H9 (cell line): ENCODE results near the gene CERCAM. TPM values are rescaled to one million over a fixed set of nuclear protein-coding genes. Genes with fewer than 3 reads are reported as not detected.

ENCODE experiments used
- DNase-seq: peaks from one replicate; pipeline ENCODE4 v3.0.0-alpha.2; 2017
- H2AFZ ChIP-seq: one replicate; pipeline ENCODE4 v1.6.1; 2013; ENCODE audit warnings: mild to moderate bottlenecking, low read length, control low read depth, moderate library complexity
- H2AK5ac ChIP-seq: 2 replicates; pipeline ENCODE4 v1.6.1; 2013; ENCODE audit warnings: low read length, control low read depth, mixed read lengths; ENCODE audit not compliant: insufficient read length
- H2BK120ac ChIP-seq: one replicate; pipeline ENCODE4 v1.6.1; 2013; ENCODE audit warnings: low read depth, mild to moderate bottlenecking, low read length, control low read depth, inconsistent platforms; ENCODE audit not compliant: poor library complexity, severe bottlenecking
- H2BK12ac ChIP-seq: 2 replicates; pipeline ENCODE4 v1.6.1; 2013; ENCODE audit warnings: low read length, control low read depth, mixed read lengths, low read depth; ENCODE audit not compliant: insufficient read length
- H2BK15ac ChIP-seq: 2 replicates; pipeline ENCODE4 v1.6.1; 2013; ENCODE audit warnings: low read depth, low read length, control low read depth
- H2BK20ac ChIP-seq: one replicate; pipeline ENCODE4 v1.6.1; 2013; ENCODE audit warnings: low read depth, mild to moderate bottlenecking, low read length, control low read depth, inconsistent platforms; ENCODE audit not compliant: poor library complexity, severe bottlenecking
- H2BK5ac ChIP-seq: 2 replicates; pipeline ENCODE4 v1.6.1; 2013; ENCODE audit warnings: low read length, control low read depth, mixed read lengths; ENCODE audit not compliant: insufficient read length
- H3K14ac ChIP-seq: 2 replicates; pipeline ENCODE4 v1.6.1; 2013; ENCODE audit warnings: low read length, control low read depth; ENCODE audit not compliant: insufficient read depth
- H3K18ac ChIP-seq: 2 replicates; pipeline ENCODE4 v1.6.1; 2013; ENCODE audit warnings: low read depth, mild to moderate bottlenecking, mixed read lengths, low read length, control low read depth; ENCODE audit not compliant: insufficient read length
- H3K23ac ChIP-seq: 2 replicates; pipeline ENCODE4 v1.6.1; 2013; ENCODE audit warnings: low read length, control low read depth, mixed read lengths, low read depth; ENCODE audit not compliant: insufficient read length
- H3K23me2 ChIP-seq: 2 replicates; pipeline ENCODE4 v1.6.1; 2013; ENCODE audit warnings: low read depth, mild to moderate bottlenecking, mixed read lengths, low read length, control low read depth; ENCODE audit not compliant: insufficient read length, poor library complexity, severe bottlenecking
- H3K27ac ChIP-seq: 2 replicates; pipeline ENCODE4 v1.5.1; 2013; ENCODE audit warnings: low read length, control low read depth, mixed read lengths, low read depth; ENCODE audit not compliant: insufficient read length
- H3K27me3 ChIP-seq: 2 replicates; pipeline ENCODE4 v1.6.1; 2013; ENCODE audit warnings: low read length, control low read depth, inconsistent platforms; ENCODE audit not compliant: insufficient read depth
- H3K4ac ChIP-seq: 2 replicates; pipeline ENCODE4 v1.6.1; 2013; ENCODE audit warnings: low read depth, mild to moderate bottlenecking, control low read depth, inconsistent platforms, low read length, moderate library complexity
- H3K4me1 ChIP-seq: 2 replicates; pipeline ENCODE4 v1.6.1; 2013; ENCODE audit warnings: low read length, control low read depth, inconsistent platforms; ENCODE audit not compliant: insufficient read depth
- H3K4me2 ChIP-seq: 2 replicates; pipeline ENCODE4 v1.6.1; 2013; ENCODE audit warnings: low read length, control low read depth, mixed read lengths; ENCODE audit not compliant: insufficient read length, insufficient read depth
- H3K56ac ChIP-seq: 2 replicates; pipeline ENCODE4 v1.6.1; 2013; ENCODE audit warnings: low read depth, mild to moderate bottlenecking, mixed read lengths, low read length, control low read depth; ENCODE audit not compliant: insufficient read length
- H3K79me1 ChIP-seq: 2 replicates; pipeline ENCODE4 v1.6.1; 2013; ENCODE audit warnings: low read depth, mild to moderate bottlenecking, moderate library complexity, low read length, control low read depth, inconsistent platforms; ENCODE audit not compliant: insufficient read depth, poor library complexity, severe bottlenecking
- H3K79me2 ChIP-seq: 2 replicates; pipeline ENCODE4 v1.6.1; 2013; ENCODE audit warnings: low read length, control low read depth, inconsistent platforms; ENCODE audit not compliant: insufficient read depth
- H3K9ac ChIP-seq: 2 replicates; pipeline ENCODE4 v1.6.1; 2013; ENCODE audit warnings: low read length, control low read depth, mixed read lengths; ENCODE audit not compliant: insufficient read length; ENCODE audit errors: extremely low read depth
- H3K9me3 ChIP-seq: one replicate; pipeline ENCODE4 v1.6.1; 2013; ENCODE audit warnings: low read depth, low read length, inconsistent platforms; ENCODE audit not compliant: control insufficient read depth
- H3T11ph ChIP-seq: one replicate; pipeline ENCODE4 v1.6.1; 2013; ENCODE audit warnings: mild to moderate bottlenecking, low read length, control low read depth, inconsistent platforms
- H4K20me1 ChIP-seq: one replicate; pipeline ENCODE4 v1.6.1; 2013; ENCODE audit not compliant: control insufficient read depth, insufficient read length, insufficient read depth
- H4K5ac ChIP-seq: 2 replicates; pipeline ENCODE4 v1.6.1; 2013; ENCODE audit warnings: low read depth, mild to moderate bottlenecking, mixed read lengths, low read length, control low read depth; ENCODE audit not compliant: insufficient read length
- H4K8ac ChIP-seq: replicated peaks from 2 replicates; pipeline ENCODE4 v1.6.1; 2013; ENCODE audit warnings: low read length, control low read depth, mixed read lengths, low read depth; ENCODE audit not compliant: insufficient read length
- H4K91ac ChIP-seq: 2 replicates; pipeline ENCODE4 v1.6.1; 2013; ENCODE audit warnings: low read depth, mild to moderate bottlenecking, moderate library complexity, mixed read lengths, low read length, control low read depth; ENCODE audit not compliant: insufficient read length
- H3K27ac Mint-ChIP-seq, 3 experiments: 2 replicates in 2 of 3; 3 replicates in 1 of 3; pipeline ENCODE4 v1.8.0; 2020 to 2021; ENCODE audit warnings: mixed read lengths in 3 of 3, mild to moderate bottlenecking in 1 of 3, moderate library complexity in 1 of 3
- H3K27me3 Mint-ChIP-seq: 2 replicates; pipeline ENCODE4 v1.8.0; 2021; ENCODE audit warnings: low read depth, mild to moderate bottlenecking, moderate library complexity, mixed read lengths
- H3K36me3 Mint-ChIP-seq, 3 experiments: 2 replicates in 2 of 3; 3 replicates in 1 of 3; pipeline ENCODE4 v1.8.0; 2020 to 2021; ENCODE audit warnings: low read depth in 3 of 3, mixed read lengths in 3 of 3; ENCODE audit not compliant: insufficient read depth in 1 of 3
- H3K4me1 Mint-ChIP-seq, 2 experiments: 2 replicates each; pipeline ENCODE4 v1.8.0; 2020; ENCODE audit warnings: mixed read lengths in 2 of 2
- H3K4me3 Mint-ChIP-seq, 2 experiments: 2 replicates in 1 of 2; 3 replicates in 1 of 2; pipeline ENCODE4 v1.8.0; 2020 to 2021; ENCODE audit warnings: mild to moderate bottlenecking in 2 of 2, mixed read lengths in 2 of 2, moderate library complexity in 1 of 2
- H3K9me3 Mint-ChIP-seq, 2 experiments: 2 replicates in 1 of 2; 3 replicates in 1 of 2; pipeline ENCODE4 v1.8.0; 2020; ENCODE audit warnings: mild to moderate bottlenecking in 2 of 2, mixed read lengths in 2 of 2, moderate library complexity in 1 of 2
- CTCF ChIP-seq: fragments of 200-600 bp; sonication (generic); conservative IDR thresholded peaks from 3 replicates; pipeline ENCODE4 v1.8.0; 2021; ENCODE audit warnings: antibody characterized with exemption, mild to moderate bottlenecking
- WGBS: extraction: QIAGEN DNeasy Blood & Tissue Kit; methylation state at CpG from one replicate; pipeline ENCODE4 v1.1.7; 2013; ENCODE audit warnings: missing lambda C conversion rate, low lambda C conversion rate, mixed read lengths; ENCODE audit not compliant: insufficient read length; ENCODE audit errors: extremely low coverage; 5-methylcytosine and 5-hydroxymethylcytosine counted together
- total RNA-seq: library from RNA; stranded (reverse); gene quantifications from 2 replicates; pipeline ENCODE4 v1.2.1, GENCODE V29; 2021

CERCAM gene
- total RNA-seq, 1 experiment from 2014 or later = 5.4 TPM

- no peak overlapping the region for H3K27ac Mint-ChIP-seq
- no peaks in the 10 kb centered on the region for H3K4me1 ChIP-seq
- H4K91ac ChIP-seq = no peak overlapping the region
- no peak overlapping the region for H4K5ac ChIP-seq
- peaks cover 84% of the 10 kb centered on the region for H3K27me3 ChIP-seq
- no CpG with 5 or more reads among the region's 9 CpGs for WGBS
- H3K36me3 Mint-ChIP-seq = peaks cover 0 to 7% (median 6%) of the 10 kb centered on the region in 3 experiments; a peak in 5 of 7 replicates
- H3K79me1 ChIP-seq = no peaks in the 10 kb centered on the region
- H3K4me3 Mint-ChIP-seq = peak overlapping the region; percentile 8 to 64; a peak in 4 of 5 replicates
- no peak overlapping the region for H3K4me2 ChIP-seq
- H3K23ac ChIP-seq = no peak overlapping the region
- H3K27me3 Mint-ChIP-seq = peaks cover 97% of the 10 kb centered on the region
- H2BK120ac ChIP-seq = no peak overlapping the region
- peaks cover 30 to 52% of the 10 kb centered on the region in 2 experiments for H3K4me1 Mint-ChIP-seq
- no peak overlapping the region for H3K14ac ChIP-seq
- peaks cover 6% of the 10 kb centered on the region for H3K23me2 ChIP-seq
- no peak overlapping the region for H3K18ac ChIP-seq
- H3K9me3 Mint-ChIP-seq = peaks cover 3% of the 10 kb centered on the region in 2 experiments; a peak in 2 of 5 replicates
- H3K9ac ChIP-seq = no peak overlapping the region
- DNase-seq = no peak
- H3K4ac ChIP-seq = no peak overlapping the region
- no peaks in the 10 kb centered on the region for H3K9me3 ChIP-seq
- no peak overlapping the region for H3K56ac ChIP-seq
- H2BK12ac ChIP-seq = no peak overlapping the region
- no peak overlapping the region for H3K27ac ChIP-seq
- H2AFZ ChIP-seq = no peak overlapping the region
- H4K8ac ChIP-seq = no peak overlapping the region
- H2AK5ac ChIP-seq = no peak overlapping the region
- no peak overlapping the region for H2BK5ac ChIP-seq
- no peaks in the 10 kb centered on the region for H4K20me1 ChIP-seq
- H3K79me2 ChIP-seq = no peaks in the 10 kb centered on the region
- no peak overlapping the region for H3T11ph ChIP-seq
- no peak overlapping the region for H2BK15ac ChIP-seq
- no peak for TF ChIP-seq CTCF
- H2BK20ac ChIP-seq = no peak overlapping the region
These were observed 26.1 kb upstream of the CERCAM start for GRCh38 chr9:128394379-128395168.
